HG03521 (cell line): Measurements from ENCODE around the gene KRTAP10-3.

Source experiments
- ATAC-seq: cut with Tn5 transposase; IDR thresholded peaks from one replicate; pipeline ENCODE4 v1.9.1; 2021; ENCODE audit warnings: mild to moderate bottlenecking, moderate library complexity; ENCODE audit not compliant: unreplicated experiment

KRTAP10-3 gene

DNA sequence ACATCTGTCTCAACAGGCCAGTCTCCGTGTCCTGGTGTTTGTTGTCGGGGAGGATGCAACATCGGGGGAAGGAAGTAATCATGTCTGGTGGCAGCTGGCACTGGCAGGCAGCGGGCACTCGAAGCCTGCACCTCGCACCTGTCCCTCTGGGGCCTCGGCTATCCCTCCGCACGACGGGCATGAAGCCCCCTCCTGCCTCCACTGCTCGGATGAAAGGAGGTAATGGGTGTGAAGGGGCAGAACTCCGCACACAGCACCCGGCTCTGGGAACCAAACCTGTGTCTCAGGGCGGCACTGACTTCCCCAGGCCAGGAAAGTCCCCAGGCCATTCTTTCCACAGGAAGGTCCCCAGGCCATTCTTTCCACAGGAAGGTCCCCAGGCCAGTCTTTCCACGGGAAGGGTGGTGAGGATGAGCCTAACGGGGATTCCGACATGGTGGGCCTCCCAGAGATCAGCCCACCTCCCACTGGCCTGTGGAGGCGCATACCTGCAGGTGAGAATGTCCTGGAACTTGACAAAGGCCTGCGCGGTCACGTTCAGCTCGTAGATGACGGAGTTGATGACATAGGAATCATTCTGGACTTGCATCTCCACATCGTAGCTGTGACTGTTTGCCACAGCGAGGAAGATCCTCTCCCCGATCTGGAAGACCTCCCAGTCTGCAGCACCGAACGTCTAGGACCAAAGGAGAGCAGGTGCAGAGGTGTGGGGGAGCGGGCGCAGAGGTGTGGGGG lies 49.7 kb downstream of the KRTAP10-3 start:
- no peak for ATAC-seq

DNA sequence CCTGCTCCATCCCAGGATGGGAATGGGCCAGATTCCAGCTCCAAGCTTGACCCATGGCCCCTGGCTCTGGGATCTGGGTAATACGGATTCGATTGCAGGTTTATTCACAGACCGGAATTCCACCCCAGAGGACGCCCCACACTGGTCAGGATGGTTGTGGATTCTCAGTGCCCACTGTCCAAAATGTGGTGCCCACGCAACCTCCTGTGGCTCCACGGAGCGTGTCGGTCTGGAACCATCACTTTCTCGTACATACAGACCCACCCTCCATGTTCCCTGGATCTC lies 50.2 kb downstream of the KRTAP10-3 start:
- ATAC-seq = no peak
